Measurements from ENCODE around the gene TGM4.

Gene TGM4

DNA sequence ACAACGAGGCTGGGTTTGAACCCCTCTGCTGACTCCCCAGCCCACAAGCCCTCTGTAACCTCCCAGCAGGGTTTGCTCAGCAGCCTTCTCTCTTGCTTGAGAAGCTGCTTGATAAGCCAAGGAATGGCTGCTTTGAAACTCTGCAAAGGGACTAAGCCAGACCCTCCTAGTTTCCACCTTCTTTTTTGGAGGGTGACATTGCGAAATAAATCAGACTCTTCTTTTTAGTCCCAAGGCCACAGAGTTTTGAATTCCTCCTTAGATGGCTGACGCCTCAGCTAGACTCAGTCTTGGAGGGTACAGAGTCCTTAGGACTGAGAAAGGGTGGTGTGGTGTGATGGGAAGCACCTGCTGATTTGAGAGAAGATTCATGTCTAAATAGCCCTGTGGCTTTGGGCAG, 1.2 kb downstream of the TGM4 start:
- no peak overlapping the region for H3K4me3 ChIP-seq
- no peak overlapping the region for H3K27ac ChIP-seq

DNA sequence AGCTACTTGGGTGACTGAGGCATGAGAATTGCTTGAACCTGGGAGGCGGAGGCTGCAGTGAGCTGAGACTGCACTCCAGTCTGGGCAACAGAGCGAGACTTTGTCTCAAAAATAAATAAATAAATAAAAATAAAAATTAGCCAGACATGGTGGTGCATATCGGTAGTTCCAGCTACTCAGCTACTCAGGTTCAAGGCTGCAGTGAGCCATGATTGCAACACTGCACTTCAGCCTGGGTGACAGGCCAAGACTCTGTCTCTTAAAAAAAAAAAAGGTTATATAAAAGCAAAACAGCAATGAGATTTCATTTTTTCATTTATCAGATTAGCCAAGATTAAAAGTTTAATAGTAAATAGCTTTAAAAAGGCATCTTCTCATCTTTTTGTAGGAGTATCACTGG, 2.9 kb downstream of the TGM4 start:
- Histone ChIP-seq H3K4me3 (no peak overlapping the region), H3K27ac (no peak overlapping the region)

DNA sequence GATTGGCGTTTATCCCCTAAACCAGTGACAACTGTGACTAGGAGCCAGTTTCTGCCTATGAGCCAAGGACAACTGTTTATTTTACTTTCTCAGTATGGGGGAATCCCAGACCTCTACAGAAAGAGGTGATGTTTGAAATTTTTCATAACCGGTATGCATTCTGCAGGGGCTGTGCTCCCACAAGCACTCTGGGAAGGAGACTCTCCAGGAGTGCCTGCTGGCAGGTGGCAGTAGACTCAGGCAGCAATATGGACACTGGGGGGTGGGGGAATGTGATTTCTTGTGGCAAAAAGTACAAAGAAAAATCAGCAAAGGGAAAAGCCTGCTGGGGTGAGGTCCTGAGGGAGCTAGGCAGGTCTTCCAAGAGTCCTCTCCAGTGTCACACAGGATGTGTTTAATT, 5.9 kb downstream of the TGM4 start:
- Histone ChIP-seq H3K4me3 (no peak overlapping the region), H3K27ac (no peak overlapping the region)

DNA sequence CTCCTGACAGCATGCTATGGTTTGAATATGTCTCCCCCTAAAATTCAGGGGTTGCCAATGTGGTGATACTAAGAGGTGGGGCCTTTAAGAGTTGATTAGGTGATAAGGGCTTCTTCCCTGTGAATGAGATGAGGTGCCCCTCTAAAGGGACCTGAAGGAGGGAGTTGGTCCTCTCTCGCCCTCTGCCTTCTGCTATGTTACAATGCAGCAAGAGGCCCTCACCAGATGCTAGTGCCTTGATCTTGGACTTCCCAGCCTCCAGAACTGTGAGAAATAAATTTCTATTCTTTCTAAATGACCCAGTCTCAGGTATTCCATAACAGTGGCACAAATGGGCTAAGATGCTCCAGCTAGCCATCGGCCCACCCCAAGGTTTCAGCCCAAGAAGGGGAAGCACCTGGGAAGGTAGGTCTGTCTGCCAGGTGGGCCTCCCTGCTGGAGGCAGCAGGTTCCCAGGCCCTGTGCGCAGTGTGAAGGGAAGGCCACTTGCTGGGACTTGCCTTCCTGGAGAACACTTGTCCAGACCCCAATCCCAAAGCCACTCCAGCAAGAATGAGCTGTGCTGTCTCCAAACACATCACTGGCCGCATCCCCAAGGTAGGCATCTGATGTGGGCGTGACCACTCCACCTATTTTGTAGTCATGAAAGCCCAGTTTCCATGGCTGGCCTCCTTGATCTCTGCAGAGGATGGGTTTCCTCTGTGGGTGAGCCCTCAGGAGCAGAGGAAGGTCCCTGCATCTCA, 9.0 kb downstream of the TGM4 start:
- H3K27ac ChIP-seq = peak overlapping the region in 8 of 21 experiments; percentile 7 to 71 (median 55)
- no peak overlapping the region for H3K4me3 ChIP-seq

DNA sequence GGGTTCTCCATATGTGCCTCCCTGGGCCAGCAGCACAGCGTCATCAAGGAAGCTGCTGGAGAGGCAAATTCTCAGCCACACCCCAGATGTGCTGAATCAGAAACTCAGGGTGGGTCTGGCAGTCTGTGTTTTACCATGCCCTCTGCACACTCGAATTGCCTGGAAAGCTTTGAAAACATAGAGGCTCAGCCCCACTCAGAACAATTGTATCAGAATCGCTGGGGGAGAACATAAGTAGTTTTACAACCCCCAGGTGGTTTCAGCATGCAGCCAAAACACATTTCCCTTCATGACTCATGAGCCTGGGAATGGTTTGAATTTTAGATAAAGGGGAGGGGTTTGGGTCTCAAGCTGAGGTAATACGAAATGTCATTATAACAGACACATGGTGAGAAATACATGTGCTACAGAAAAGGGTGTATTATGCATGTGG, 9.6 kb downstream of the TGM4 start:
- H3K27ac ChIP-seq = peak overlapping the region in 8 of 21 experiments; percentile 7 to 71 (median 55)
- H3K4me3 ChIP-seq = no peak overlapping the region

DNA sequence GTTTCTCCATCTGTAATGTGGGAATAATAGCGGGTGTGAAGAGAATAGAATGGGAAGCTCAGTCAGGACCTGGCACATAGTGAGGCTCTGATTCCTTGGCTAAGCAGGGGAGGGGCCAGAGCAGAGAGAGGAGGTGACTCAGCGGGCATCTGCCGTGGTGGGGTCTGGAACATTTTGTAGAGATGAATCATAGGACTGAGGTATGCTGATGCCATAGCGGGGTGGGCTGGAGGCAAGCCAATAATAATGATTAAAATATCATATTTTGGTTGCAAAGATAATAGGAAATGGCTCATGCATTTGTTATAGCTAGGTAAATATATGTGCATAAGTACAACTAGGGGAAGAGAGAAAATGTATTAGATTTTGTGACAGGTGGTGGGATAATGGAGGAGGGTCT, 11.2 kb downstream of the TGM4 start:
- H3K27ac ChIP-seq = no peak overlapping the region
- H3K4me3 ChIP-seq = no peak overlapping the region

DNA sequence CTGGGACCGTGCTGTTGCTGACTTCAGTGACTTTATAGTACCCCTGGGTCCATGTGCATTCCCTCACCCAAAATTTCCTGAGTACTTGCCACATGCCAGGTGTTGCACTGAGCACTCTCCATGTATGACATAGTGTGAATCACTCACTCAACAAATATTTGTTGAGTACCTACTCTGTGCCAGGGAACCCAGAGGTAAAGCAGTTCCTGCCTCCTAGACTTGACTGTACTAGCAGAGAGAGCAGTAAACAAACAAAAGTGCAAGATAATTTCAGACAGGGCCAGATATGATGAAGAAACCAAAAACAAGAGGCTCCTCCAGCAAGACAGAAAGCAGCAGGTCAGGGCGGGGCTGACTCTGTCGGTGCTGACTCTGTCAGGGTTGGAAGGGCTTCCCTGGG, 12.2 kb downstream of the TGM4 start:
- Histone ChIP-seq H3K27ac (peak overlapping the region in 4 of 21 experiments; percentile 5 to 55 (median 24)), H3K4me3 (no peak overlapping the region)

DNA sequence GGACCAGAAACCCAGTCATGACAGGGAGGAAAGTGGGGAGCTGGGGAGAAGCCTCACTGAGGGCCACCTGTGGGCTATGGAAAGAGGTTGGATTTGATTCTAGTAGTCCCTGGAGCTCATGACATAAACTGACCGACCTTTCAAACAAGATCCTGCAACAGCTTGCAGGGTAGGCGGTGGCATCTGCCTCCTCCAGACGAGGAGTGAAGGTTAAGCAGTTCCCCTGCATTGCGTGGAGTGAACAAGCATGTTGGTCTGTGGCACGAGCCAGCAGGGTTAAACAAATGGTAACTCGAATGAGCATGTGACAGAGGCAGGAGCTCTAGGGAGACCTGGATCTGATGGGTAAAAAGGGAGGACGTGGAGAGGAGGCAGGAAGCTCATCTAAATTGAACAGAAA, 12.7 kb downstream of the TGM4 start:
- H3K4me3 ChIP-seq = no peak overlapping the region
- peak overlapping the region in 4 of 21 experiments; percentile 5 to 55 (median 24) for H3K27ac ChIP-seq

DNA sequence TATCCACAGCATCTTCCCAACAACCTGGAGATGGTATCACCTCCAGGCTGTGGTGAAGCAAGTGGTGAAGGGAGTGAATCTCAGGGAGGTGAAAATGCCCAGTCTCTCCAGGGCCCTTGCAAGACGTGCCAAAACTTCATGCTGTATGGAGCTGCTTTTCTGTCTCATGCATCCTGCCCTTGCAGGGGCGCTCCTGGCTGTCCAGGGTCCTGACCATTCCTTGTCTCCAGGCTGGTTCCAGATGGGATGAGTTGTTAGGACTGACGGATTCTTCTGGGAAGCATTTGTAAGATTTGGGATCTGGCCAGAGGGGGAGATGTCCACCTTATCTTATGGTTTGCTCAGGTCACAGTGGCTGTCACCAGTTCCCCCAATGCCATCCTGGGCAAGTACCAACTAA, 15.8 kb downstream of the TGM4 start:
- H3K4me3 ChIP-seq = no peak overlapping the region
- H3K27ac ChIP-seq = no peak overlapping the region

DNA sequence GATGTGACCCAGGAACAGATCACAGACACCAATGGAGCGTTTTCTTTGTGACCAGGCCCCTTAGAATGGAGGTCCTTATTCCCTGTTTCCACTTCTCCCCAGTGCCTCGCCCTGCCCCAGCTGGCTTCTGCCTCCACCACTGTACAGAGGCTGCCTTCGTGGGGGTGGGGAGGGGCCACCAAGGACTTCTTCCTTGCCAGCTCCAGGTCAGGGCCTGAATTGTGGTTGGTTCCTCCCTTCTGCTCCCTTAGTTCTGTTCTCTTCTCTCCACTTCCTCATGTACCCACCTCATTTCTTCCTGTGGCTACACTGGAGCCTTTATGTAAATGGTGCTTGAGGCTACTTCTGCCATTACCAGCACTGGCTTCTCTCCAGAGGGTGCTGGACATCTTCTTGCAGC, 16.4 kb downstream of the TGM4 start:
- no peak overlapping the region for H3K4me3 ChIP-seq
- H3K27ac ChIP-seq = no peak overlapping the region

DNA sequence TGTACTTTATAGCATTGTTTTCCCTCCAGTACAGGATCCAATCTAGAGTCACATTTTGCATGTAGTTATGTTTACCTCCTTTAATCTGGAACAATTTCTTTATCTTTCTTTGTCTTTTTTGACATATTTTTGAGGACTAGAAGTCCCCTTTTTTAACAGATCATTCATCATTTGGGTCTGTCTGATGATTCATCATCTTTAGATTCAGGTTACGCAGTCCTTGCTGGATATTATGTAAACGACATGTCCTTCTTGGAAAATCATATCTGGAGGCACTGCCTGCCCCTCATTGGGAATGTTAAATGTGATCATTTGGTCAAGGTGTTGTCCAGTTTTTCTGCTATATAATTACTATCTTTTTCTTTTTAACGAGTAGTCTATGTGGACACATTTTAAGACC, 18.3 kb downstream of the TGM4 start:
- Histone ChIP-seq H3K4me3 (no peak overlapping the region), H3K27ac (no peak overlapping the region)

DNA sequence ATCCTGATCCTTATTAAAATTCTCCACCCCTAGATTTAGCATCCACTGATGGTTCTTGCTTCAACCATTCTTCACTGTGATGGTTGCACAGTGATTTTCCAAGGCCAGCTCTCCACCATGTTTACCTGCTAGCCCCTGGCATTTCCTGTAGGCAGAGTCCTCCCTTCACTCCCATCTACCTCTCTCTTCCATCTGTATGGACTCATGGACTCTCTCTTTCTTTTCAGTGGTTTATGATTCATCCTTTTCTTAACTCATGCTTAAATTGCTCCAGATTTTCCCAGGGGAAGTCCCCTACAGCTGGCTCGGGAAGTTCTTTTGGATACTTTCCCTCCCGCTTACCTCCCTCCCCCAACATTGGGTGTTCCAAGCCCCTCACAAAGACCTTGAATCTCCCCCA, 18.7 kb downstream of the TGM4 start:
- H3K27ac ChIP-seq = no peak overlapping the region
- no peak overlapping the region for H3K4me3 ChIP-seq

DNA sequence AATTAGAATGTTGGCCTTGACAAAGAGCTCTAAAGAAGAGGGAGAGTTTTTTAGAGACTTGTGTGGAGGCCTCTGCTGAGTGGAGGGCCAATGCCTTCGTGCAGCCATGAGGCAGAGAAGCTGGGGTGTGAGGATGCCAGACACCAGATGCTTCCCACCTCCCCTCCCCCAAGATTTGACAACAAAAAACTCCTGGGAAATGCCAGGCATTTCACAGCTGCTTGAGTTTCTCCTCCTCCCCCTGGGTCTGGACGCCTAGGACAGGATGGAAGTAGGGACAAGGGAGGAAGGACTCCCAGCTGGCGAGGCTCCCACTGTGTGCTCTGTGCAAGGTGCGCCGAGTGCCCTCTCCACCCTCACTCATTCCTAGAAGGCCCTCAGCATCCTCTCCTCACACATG, 20.1 kb downstream of the TGM4 start:
- no peak overlapping the region for H3K27ac ChIP-seq

DNA sequence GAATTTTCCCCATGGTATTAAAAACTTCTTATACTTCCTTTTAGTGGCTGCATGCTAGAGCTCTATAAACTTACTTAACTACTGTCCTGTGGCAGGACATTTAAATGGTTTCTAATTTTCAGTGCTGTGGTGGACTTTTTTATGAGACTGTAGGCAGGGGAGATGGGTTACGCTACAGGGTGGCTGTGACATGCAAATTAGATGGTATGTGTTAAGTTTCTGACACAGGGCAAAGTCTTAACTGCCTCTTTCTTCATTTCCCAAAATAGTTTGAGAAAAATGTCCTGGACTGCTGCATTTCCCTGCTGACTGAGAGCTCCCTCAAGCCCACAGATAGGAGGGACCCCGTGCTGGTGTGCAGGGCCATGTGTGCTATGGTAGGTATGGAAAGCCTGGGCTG, 22.0 kb downstream of the TGM4 start:
- Histone ChIP-seq H3K27ac (no peak overlapping the region), H3K4me3 (no peak overlapping the region)

More for the DNA sequence above, 20.1 kb downstream of the TGM4 start:
- no peak overlapping the region for H3K4me3 ChIP-seq

DNA sequence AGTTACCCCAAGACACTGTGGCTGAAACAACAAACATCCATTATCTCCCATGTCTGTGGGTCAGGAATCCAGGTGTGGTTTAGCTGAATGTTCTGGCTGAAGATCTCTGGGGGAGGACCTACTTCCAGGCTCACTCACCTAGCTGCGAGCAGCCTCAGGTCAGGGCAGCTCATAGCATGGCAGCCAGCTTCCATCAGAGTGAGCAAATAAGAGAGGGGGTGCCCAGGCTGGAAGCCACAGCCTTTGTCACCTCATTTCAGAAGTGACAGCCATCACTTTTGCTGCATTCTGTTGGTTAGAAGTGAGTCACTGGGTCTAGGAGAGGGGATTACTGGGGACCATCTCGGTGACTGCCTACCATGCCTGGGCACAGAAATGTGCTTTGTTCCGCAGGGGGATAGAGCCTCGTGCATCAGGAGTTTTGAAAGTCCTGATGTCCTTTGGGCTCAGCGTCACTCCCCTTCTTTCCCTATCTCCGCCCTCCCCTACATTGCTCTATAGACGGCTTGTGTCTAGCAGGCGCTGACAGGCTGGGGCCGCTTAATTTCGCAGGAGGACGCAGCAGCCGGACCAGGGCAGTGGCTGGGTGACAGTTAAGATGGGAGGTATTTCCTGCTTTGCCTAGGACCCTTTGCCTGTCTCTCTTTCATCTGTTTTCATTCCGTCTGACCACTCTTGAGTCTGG, 25.4 kb downstream of the TGM4 start:
- Histone ChIP-seq H3K4me3 (no peak overlapping the region), H3K27ac (no peak overlapping the region)

DNA sequence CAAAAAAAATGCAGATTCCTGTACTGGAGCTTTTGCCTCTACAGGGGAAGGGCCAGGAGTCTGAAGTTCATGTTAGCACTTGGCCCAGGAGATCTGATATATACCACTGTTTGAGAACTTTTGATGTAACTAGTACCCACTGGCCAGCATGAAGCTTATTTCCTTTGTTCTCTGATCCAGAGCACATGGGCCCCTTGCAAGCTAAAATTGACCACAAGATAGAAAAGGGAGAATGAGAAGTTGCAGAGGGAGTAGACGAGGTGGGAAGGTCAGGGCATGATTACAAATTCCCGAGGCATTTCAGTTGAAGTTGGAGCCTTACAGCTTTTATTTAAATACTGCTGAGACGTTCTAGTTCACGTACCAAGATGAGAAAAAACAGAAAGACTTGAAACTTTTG, 28.2 kb downstream of the TGM4 start:
- no peak overlapping the region for H3K4me3 ChIP-seq
- H3K27ac ChIP-seq = no peak overlapping the region

DNA sequence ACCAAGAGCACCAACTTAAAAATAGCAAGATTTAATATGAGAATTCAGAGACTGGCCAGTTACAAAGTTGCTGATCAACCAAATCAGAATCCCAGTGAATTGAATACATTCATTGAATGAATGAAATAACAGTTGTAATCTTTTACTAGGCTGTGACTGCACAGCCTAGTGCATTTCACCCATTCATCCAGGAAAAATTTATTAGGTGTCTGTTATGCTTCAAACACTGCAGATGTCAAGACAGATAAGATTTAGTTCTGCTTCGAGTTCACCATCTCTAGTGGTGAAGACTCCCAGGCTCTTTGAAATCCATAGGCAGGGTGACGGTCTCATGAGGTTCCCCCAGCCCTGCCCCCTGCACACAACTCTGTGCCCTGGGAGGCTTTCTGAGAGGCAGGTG, 28.9 kb downstream of the TGM4 start:
- Histone ChIP-seq H3K4me3 (no peak overlapping the region), H3K27ac (no peak overlapping the region)

DNA sequence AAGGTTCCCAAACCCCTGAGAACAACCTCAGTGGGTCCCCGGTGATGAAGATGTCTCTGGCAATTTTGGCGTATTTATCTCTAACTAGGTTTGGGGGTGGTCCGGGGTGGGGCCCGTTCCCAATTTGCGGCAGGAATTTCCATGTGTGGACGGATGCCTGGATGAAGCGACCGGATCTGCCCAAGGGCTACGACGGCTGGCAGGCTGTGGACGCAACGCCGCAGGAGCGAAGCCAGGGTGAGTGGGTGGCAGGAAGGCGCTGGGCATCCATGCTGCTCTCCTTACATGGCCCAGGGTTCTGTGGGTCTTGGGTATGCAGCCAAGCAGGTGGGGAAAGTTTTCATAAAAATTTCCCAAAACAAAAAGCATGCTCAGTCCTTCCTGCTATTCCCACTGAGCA, 29.3 kb downstream of the TGM4 start:
- Histone ChIP-seq H3K4me3 (no peak overlapping the region), H3K27ac (no peak overlapping the region)

DNA sequence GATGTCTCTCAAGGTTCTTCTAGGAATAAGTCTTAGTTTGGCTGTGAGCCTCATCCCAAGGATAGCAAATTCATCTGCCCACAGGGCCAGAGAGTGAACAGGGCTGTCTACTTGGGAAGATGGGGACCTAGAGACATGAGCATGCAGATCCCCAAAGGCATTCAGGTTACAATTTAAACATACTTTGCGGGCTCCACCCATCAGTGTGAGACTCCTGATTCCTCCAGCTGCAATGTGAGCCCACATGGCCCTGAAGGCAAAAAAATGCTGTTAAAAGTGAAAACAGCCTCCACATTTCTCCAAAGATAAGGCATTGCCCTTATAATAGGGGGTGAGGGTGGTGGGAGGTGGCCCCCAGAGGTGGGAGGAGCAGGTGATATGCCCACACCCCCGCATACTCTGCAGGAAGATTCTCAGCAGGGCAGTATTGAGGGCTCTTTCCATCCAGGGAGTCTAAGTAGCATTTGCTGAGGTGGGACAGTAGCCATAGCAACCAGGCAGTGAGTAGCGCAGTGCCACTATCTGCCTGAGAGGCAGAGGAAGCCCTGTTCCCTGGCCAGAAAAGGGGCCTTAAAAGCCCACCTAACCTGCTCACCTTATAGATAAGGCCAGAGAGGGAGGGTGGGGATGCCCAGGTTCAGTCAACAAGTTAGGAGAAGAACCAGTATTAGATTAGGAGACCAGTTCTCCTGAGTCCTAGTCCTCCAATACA, 31.2 kb downstream of the TGM4 start:
- H3K27ac ChIP-seq = no peak overlapping the region
- H3K4me3 ChIP-seq = no peak overlapping the region

DNA sequence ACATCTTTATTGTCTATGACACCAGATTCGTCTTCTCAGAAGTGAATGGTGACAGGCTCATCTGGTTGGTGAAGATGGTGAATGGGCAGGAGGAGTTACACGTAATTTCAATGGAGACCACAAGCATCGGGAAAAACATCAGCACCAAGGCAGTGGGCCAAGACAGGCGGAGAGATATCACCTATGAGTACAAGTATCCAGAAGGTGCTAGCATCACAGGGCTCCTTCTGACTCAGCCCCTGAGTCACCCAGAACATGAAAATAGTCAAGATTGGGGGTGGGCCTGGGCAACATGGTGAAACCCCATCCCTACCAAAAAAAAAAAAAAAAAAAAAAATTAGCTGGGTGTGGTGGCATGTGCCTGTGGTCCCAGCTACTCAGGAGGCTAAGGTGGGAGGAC, 32.6 kb downstream of the TGM4 start:
- Histone ChIP-seq H3K27ac (no peak overlapping the region), H3K4me3 (no peak overlapping the region)

DNA sequence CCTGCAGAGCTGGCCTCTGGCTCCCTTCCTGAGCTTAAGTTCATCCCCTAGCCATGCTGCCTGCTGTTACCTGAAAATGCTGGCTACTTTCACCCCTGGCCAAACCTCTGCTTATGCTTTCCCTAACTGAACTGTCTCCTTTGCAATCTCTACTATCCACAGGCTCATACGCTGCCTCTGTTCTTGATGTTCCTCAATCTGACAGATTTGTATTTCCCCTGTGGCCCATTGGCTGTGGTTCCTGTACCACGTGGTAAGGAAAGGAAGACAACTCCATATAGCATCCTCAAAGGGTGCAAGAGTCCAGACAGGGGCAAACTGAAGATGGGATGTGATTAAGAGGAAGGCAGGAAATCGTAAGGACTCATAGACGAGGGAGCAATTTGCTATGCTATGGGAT, 33.2 kb downstream of the TGM4 start:
- no peak overlapping the region for H3K27ac ChIP-seq

More for the DNA sequence above, 33.2 kb downstream of the TGM4 start:
- no peak overlapping the region for H3K4me3 ChIP-seq

All from skin epidermis (tissue), 12 donors.